HG02840 (cell line): Measurements from ENCODE around the gene GBE1.

ENCODE experiments used
- ATAC-seq: cut with Tn5 transposase; IDR thresholded peaks from one replicate; pipeline ENCODE4 v1.9.1; 2021; ENCODE audit warnings: mild to moderate bottlenecking, moderate library complexity, moderate number of reproducible peaks; ENCODE audit not compliant: unreplicated experiment, low FRiP score

GBE1 gene

DNA sequence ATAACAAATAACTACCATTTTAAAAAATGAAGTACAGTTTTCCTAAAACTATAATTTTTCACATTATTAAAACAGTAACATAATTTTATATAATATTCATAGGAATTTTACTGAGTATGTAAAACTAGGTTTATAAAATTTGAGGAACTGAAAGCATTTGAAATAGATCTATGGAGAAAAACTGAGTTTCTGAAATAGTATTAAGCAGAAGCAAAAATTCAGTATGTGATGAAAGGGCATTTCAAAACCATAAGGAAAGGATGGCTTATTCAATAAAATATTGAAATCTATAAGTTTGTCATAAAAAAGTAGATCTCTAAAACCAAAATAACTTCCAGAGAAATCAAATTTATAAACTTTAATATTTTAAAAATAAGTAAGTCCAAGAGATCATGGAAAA, 53.4 kb downstream of the GBE1 start:
- ATAC-seq, result no peak

DNA sequence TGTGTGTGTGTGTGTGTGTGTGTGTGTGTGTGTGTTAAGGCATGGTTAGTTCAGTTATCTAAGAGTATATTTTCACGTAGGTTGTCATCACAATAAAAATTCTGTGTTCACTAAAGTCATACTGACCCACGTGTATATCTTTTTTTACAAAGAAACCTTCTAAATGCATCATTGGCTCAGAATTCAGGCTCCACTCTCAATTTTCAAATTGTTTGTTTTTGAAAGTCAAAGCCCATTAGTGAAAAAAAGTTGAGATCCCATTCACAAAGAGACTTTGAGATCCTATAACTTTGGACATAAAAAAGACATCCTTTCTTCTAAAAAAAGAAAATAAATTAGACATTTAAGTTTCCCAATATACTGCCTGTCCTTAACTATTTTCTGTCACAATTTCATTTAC, 59.3 kb downstream of the GBE1 start:
- ATAC-seq, result no peak

DNA sequence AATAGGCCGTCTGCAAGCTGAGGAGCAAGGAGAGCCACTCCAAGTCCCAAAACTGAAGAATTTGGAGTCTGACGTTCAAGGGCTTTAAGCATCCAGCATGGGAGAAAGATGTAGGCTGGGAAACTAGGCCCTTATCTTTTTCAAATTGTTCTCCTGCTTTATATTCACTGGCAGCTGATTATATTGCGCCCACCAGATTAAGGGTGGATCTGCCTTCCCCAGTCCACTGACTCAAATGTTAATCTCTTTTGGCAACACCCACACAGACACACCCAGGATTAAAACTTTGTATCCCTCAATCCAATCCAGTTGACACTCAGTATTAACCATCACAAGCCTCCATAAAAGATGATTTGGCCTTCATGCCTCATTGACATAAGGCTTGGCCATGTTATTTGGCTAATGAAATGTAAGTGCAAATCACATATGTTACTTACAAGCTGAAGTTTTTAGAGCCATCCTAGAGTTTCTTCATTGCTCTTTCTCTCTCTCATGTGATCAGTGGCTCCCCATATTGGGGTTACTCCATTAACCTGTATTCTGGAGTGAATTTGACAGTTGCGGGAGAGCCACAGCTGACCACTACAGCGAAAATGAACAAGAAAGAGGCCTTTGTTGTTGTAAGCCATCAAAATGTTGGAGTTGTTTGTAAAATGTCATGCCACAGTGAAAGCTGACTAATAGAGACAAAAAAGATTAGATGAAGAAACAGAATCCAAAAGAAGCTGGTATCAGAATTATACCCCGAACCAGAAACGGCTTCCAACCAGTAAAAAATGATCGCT, 61.7 kb downstream of the GBE1 start:
- ATAC-seq, result no peak

DNA sequence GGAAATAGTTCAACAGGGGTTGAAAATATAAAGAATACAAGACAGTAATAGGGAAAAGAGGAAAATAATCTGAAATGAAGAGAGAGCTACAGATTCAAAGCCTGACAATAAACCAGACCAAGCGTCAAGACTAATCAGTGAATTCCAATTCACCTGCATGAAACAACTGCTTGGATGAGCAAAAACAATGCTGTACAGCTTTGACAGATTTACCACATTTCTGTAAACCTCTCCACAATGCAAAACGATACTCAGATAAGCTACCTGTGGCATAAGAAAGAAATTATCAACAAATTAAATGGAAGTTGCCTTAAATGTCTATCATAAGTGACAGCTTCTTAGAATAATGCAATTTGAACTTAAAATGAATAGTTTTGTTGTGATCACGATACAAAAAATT, 65.4 kb downstream of the GBE1 start:
- no peak for ATAC-seq

DNA sequence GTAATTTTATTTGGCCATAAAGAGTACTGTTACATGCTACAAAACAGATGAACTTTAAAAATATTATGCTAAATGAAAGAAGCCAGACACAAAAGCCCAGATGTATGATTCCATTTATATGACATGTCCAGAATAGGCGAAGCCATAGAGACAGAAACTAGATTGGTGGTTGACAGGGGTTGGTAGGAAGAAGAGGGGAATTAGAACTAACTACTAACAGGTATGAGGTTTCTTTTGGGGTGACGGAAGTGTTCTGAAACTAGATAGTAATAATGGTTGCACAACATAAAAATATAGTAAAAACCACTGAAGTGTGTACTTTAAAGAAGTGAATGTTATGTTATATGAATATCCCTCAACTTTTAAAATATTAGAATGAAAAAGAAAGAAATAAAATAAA, 66.1 kb downstream of the GBE1 start:
- no peak for ATAC-seq

DNA sequence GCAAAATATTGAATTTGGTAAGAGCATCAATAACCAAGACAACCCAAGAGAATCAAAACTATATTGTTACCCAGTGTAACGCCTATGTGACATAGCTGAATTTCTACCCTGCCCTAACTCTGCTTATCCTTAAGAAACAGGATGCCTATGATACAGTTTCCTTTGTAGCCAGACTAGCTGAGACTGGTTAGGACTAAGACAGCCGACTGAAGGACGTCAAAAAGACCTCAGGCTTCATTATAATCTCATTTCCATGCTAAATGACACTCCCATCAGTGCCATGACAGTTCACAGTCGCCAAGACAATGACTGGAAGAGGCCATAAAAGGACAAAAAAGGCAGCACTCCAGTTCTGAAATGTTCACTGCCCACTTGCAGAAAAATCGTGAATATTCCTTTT, 66.8 kb downstream of the GBE1 start:
- ATAC-seq, result no peak

DNA sequence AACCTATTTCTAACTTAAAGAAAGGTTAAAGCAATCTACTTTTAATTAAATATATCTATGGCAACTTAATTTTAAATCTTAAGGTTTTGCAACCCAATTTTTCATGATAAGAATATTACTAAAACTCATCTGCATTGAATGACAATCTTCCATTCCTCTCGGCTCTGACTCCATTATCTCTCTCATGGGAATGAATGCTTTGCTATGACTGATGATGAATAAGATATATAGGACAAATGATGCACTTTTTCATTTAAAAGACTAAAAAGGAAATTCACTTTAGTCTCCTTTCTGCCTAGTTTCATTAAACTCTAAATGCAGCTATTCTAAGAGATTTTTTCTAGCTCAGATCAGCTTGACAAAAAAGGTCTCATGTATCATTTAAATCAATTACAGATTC, 68.7 kb downstream of the GBE1 start:
- no peak for ATAC-seq

DNA sequence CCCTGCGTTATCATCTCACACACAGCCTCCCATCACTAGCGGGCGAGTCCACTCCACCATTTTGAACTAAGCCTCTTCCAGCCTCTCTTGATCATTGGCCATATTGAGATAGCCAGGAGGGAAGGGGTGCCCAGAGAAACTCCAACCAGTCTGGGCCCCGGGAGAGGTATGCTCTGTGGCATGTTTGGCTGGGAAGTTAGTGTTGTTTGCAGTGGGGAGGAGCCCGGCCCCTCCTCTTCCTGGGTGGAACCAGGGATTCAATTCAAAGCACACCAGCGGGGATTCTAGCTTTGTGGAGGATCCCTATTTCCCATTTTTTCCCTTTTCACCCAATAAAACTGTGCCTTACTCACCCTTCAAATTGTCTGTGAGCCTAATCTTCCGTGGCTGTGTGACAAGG, 71.8 kb downstream of the GBE1 start:
- ATAC-seq, result no peak

DNA sequence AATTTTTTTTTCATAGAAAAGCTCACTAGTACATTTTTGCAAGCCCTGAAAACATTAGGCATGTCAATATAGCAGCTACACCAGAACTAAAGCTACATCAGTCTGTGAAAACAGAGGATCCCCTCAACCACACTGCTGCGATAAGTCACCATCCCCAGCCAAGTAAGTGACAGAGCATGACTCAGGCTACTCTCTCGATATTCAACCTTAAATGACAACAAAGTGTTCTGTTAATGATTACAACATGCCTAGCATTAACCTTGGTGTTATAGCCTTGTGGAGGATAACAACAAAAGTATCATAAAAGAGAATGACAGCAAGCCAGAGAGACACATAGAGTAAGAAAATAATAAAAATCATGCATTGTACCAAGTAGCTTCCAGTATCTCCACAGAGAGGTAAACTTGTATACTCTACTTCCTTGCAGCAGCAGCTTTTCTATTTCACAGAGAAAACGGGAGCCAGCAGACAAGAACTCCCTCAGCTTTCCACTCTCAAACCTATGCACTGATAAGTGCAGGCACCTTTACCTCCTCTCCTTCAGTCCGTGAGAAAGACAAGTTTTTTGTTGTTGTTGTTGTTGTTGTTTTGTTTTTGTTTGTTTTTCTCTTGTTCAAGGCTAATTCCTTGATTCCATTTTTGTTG, 76.6 kb downstream of the GBE1 start:
- ATAC-seq, result no peak

DNA sequence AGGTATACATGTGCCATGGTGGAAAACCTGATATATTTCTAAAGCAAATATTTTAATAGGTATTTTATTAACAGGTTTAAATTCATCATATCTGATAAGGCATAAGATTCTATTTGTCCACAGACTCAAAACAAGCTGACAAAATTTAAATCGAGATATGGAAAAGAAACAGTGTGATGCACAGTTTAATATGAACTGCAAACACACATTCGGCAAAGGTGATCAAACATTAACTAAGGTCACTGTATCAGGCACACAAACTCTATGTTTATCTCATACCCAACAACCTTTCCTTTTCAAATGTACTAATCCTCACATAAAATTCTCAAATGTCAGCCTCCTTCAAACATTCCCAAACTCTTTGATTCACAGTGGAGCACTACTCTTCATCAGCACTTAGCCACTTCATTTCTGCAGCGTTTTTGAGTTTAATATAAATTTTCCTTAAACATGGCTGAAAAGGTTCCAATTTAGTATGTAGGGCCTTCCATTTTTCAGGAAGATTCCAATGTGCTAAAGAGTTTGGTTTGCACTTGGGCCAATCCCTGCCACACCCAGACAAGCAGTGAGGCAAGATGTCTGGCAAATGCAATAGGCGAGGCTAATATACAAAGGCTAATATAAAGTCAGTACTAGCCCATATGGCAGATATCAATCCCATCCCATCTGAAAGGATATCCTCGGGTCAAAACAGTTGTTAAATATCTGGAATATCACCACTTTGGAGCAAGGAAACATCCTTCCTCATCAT, 84.6 kb downstream of the GBE1 start:
- ATAC-seq, result no peak

DNA sequence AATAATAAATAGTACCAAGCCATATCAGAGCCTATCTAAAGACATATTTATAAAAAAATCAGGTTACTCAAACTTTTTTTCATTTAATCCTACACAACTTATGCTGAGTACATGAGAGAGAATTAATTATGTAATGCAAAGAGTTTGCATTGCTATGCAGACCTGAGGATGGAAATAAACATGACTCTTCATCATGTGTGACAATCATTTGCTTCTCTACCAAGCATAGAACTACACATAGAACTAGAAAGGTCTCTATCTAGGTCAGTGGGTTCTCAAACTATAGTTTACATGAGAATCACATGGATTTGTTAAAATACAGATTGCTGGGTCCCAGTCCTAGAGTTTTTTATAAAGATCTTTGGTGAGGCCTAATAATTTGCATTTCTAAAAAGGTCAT, 86.8 kb downstream of the GBE1 start:
- ATAC-seq, result no peak

DNA sequence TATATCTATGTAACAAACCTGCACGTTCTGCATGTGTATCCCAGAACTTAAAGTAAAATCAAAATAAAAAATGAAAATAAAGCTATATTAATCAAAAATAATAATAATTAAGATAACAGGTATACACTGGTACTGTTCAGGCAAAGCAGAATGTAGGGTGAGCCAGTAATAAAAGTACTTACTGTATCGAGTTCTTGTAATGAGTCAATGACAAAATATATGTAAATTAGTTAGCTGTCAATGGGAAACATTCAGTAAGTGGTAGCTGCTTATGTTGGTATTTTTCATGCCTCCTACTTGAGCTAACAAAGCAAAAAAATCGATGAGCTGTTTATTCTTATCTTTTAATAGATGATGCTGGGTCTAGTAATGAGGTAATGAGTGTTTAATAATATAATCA, 93.2 kb downstream of the GBE1 start:
- no peak for ATAC-seq

DNA sequence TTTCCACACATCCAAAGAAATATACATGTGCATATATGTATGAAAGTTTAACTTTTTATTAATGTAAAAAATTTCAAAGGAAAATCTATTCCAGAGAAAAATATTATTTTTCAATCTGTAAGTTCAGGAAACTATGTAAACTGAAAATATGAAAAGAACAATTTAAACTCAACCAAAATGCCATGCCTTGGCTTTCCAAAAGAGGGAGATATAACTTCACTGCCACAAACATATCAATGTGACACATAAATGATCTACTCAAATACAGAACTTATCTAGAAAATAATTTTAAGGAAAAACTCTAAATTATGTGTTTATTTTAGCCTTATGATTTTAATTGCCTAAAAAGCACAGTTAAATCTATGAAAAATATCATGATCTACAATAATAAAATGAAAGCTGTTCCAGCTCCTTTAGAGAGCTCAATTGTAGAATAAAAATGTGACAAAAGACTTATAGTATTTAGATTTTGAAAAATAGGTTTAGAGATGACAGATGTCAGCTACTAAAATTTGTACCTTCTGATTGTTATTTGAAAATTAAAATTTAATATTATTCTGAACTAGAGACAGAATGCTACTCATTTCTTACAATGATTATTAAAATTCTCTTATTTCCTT, 94.8 kb downstream of the GBE1 start:
- ATAC-seq, result no peak

DNA sequence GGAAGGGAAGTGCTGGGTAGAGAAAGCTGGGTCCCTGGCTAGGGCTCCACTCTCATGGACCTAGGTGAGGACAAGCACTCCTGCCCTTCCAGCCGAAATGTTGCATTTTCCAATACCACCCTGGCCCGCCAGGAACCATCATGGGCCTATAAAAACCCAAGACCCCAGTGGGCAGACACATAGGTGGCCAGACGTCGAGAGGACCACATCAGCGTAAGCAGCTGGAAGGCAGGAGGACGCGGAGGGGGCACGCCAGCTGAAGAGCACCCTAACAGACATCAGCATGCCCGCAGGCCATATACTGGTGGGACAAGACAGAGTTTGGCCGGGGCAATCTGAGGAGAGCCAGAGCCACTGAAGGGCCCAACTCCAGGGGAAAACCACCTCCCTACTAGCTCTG, 98.3 kb downstream of the GBE1 start:
- no peak for ATAC-seq

DNA sequence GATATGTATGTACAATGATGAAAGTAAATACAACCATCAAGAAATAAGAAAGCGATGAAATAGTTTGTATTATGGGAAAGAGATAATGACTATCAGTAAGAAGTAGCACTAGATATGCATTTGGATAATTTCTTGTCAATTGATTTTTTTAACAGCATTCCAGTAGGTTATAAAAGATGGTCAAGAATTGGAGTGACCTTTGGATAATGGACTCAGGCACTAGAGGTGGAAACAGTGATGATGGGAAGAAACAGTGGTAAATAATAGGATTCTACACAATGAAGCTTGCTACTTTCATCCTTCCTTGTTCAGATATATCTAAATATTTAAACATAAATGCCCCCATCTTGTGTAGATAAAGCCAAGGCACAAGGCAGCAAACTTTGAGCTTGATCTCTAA, 101.4 kb downstream of the GBE1 start:
- no peak for ATAC-seq

DNA sequence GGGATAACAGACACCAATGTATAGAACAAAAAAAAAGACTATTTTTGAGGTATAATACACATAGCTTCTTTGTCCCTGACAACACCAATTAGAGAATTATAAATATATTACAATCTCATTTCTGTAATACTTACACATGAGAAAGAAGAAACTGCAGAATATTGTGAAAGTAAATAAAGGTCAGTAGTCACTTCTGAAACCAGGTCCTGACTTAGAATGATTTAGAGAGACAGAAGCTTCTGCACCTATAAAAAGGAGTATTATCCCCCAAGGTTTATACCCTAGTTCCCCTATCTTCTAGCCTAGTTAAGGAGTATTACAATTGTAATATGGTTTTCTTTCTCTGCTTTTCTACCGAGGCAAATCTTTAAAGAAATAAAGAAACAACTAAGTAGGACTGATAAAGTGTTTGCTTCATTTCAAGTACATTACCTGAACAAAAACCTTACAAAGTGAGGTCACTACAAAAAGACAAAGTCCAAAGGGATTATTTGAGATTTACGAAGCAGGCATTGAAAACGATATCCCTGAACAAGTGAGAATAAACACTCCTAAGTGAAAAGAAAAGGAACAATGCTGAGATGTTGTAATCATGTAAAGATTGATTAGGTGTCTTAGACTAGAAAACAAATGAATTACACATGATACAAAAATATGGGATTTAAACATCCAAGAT, 103.0 kb downstream of the GBE1 start:
- no peak for ATAC-seq

DNA sequence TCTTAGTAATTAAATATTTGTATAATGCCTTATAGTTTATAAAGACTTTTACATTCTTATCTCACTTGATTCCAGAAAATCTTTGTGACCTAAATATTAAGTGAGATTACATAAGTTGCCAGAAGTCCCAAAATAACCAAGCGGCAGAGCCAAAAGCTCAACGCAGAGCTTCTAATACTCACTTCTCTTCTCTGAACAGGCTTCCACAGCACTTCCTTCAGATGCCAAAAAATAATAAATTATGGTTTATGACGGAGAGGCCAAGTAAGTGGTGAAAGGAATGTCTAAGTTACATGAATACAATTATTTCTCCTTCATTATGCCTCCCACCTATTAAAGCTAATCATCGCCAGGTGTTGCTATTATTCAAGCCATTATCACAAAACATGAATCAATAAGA, 110.3 kb downstream of the GBE1 start:
- ATAC-seq, result no peak

DNA sequence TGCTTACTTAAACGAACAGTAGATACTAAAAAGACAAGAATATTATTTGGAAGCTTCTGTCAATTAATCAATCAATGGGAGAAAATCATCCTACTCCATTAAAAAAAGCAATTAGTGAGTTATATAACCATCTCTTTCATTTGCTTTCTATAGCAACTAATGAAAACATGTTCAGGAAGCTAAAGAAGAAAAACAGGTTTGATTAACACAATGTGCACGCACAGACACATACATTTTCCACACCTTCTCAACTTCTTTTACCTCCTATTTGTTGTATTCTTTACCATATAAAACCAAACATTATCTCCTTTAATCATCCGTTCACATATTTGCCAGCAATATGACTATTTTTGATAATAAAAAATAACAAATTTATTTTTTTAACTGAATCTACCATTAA, 111.3 kb downstream of the GBE1 start:
- no peak for ATAC-seq

DNA sequence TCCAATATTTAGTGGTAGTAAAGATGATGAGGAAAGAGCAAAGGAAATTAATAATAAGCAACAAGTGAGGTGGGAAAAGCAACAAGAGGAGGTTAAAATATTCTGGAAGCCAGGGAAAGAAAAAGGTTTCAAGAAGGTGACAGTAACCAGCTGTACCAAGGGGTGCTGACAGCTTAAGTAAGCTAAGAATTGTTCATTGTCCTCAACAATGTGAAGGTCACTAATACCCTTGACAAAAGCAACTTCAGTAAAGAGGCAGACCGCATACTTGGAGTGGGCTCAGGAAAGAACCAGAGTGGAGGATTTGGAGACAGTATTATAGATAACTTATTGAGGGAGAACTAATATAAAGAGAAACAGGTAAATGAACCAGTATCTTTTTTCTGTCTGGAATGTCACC, 116.2 kb downstream of the GBE1 start:
- ATAC-seq, result no peak

DNA sequence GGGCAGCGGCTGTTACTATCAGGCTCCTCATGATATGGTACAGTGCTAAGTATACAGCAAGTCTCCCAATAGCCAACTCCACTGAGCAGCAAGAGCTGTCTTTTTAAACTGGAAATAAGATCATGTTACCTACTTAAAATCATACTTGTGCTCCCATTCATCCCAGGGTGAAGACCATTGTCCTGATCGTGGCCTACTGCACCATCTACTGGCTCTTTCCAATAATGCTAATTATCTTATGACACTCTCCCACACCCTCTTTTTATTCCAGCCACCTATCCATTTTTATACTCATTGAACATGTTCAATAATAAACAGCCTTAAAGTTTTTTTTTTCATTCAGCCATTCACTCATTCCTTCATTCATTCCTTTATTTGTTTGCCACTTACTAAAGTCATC, 117.7 kb downstream of the GBE1 start:
- ATAC-seq, result no peak

DNA sequence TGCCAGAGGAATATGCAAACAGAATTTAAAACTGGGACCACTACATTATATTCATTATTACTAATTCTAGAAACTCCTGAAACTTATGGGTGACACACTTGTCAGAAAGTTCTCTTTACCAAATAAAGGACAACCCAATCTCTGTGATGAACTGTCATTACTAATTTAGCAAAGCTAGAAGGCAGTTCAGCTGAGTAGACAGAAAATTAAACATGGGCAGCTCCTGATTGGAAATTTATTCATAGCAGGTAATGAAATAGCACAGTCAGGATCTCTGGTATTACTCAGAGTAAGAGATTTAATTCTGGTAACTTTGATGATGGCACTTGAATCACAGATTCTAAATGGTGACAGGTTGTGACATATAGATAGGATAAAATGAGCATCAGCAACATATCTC, 123.0 kb downstream of the GBE1 start:
- ATAC-seq, result no peak
